Natural killer cell (primary cell): ENCODE measurements around the gene ATF7IP2. TPM values are rescaled to one million over a fixed set of nuclear protein-coding genes. Genes with fewer than 3 reads are reported as not detected.

Experiments
- ATAC-seq, 3 donors: fragments of 150-1000 bp in 2 of 3; fragments of 200-7000 bp in 1 of 3; cut with Tn5 transposase; 1 replicate in 1 of 3; 2 replicates in 2 of 3; pipeline ENCODE4 v1.10.0; 2021; ENCODE audit warnings: mild to moderate bottlenecking in 2 of 3, moderate library complexity in 2 of 3
- DNase-seq, 2 donors: peaks; one replicate each; pipeline versions ENCODE4 v3.0.0 to v3.0.0-alpha.2; 2013 to 2021; ENCODE audit warnings: mixed read lengths in 1 of 2
- H3K27ac ChIP-seq: one replicate; pipeline ENCODE4 v1.5.1; 2013; ENCODE audit warnings: mild to moderate bottlenecking, low read length
- H3K27me3 ChIP-seq: one replicate; pipeline ENCODE4 v1.6.1; 2013; ENCODE audit warnings: low read length; ENCODE audit not compliant: control insufficient read depth, insufficient read depth
- H3K36me3 ChIP-seq: one replicate; pipeline ENCODE4 v1.6.1; 2013; ENCODE audit warnings: low read length; ENCODE audit not compliant: control insufficient read depth, insufficient read depth
- H3K4me1 ChIP-seq: one replicate; pipeline ENCODE4 v1.6.1; 2013; ENCODE audit warnings: low read length; ENCODE audit not compliant: control insufficient read depth, insufficient read depth
- H3K4me3 ChIP-seq: one replicate; pipeline ENCODE4 v1.5.1; 2013; ENCODE audit warnings: low read length
- H3K9me3 ChIP-seq: one replicate; pipeline ENCODE4 v1.6.1; 2013; ENCODE audit warnings: low read length; ENCODE audit not compliant: control insufficient read depth, insufficient read depth
- H3K27ac Mint-ChIP-seq, 2 donors: one replicate each; pipeline ENCODE4 v1.8.0; 2022; ENCODE audit warnings: mild to moderate bottlenecking in 2 of 2, mixed read lengths in 2 of 2, moderate library complexity in 1 of 2
- H3K27me3 Mint-ChIP-seq, 2 donors: one replicate each; pipeline ENCODE4 v1.8.0; 2022; ENCODE audit warnings: low read depth in 2 of 2, mixed read lengths in 2 of 2
- H3K36me3 Mint-ChIP-seq: one replicate; pipeline ENCODE4 v1.8.0; 2022; ENCODE audit warnings: mixed read lengths
- H3K4me1 Mint-ChIP-seq, 2 donors: one replicate each; pipeline ENCODE4 v1.8.0; 2022; ENCODE audit warnings: mixed read lengths in 2 of 2
- H3K4me3 Mint-ChIP-seq: one replicate; pipeline ENCODE4 v1.8.0; 2022; ENCODE audit warnings: mild to moderate bottlenecking, moderate library complexity, mixed read lengths
- H3K9me3 Mint-ChIP-seq, 2 donors: one replicate each; pipeline ENCODE4 v1.8.0; 2022; ENCODE audit warnings: mixed read lengths in 2 of 2
- WGBS: methylation state at CpG from one replicate; pipeline ENCODE4 v1.1.7; 2013; ENCODE audit warnings: missing lambda C conversion rate; ENCODE audit not compliant: insufficient coverage; 5-methylcytosine and 5-hydroxymethylcytosine counted together
- intact Hi-C: fragments of 100-400 bp; cut with micrococcal nuclease; formaldehyde crosslinking; loops from one replicate; pipeline ENCODE4 v1.14.2; 2022
- total RNA-seq, 4 donors: library from RNA; stranded (reverse); fragments of 120-200 nt in 1 of 4; gene quantifications; one replicate each; pipeline versions ENCODE4 v1.2.3 to v1.2.4, GENCODE V29; 2013 to 2022
- TF ChIP-seq, protein P1 (sequence below): fragments of 200-600 bp; IDR thresholded peaks from one replicate; pipeline ENCODE4 v1.8.0; 2022; ENCODE audit warnings: antibody characterized with exemption

The ATF7IP2 gene
- total RNA-seq, 3 donors from 2014 or later (not counting 1 experiment from before 2014, with no cell fraction given): 41.7 to 53.5 (median 43.8) TPM

DNA sequence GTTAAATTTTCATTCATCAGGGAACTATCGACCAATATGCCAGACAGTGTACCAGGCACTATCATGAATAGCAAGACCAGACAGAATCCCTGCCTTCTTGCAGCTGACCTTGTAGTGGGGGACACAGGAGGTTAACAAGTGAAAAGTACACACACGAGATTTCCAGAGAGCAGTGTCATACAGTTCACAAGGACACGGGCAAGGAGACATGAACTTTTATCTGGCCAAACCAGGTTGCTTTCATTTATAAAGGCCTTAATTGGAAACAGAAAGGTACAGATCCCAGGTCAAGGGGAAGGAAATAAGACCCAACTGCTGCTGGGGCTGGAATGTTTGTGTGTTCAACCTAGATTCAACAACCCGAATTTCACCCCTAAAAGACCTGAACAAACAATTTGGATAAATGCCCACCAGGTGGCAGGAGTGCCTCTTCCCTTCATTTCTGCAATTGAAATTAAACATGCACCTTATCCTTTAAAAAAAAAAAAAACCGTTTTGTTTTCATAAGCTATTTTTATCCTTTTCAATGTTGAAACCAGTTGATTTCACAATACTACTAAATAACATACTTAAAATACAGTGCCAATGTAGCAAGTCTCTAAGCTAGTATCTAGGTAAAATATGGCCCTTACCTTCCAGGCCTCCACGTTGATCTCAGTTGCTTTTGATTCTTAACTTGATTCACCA is 128.7 kb downstream of the ATF7IP2 start:
- intact Hi-C loops: loop anchor here (1.0 kb wide), 1 partner anchor 223 kb away; no protein-coding TSS in a partner anchor
- Histone ChIP-seq H3K36me3 (no peaks in the 10 kb centered on the region), H3K4me1 (no peaks in the 10 kb centered on the region), H3K4me3 (no peak overlapping the region), H3K27me3 (peaks cover 2% of the 10 kb centered on the region), H3K9me3 (no peaks in the 10 kb centered on the region), H3K27ac (no peak overlapping the region)
- Mint-ChIP-seq H3K9me3 (no peaks in the 10 kb centered on the region), H3K4me1 (no peaks in the 10 kb centered on the region), H3K4me3 (no peak overlapping the region), H3K36me3 (no peaks in the 10 kb centered on the region), H3K27me3 (no peaks in the 10 kb centered on the region), H3K27ac (no peak overlapping the region)
- 44% methylated on average over 6 of the region's 6 CpGs for WGBS
- TF ChIP-seq, protein P1, sequence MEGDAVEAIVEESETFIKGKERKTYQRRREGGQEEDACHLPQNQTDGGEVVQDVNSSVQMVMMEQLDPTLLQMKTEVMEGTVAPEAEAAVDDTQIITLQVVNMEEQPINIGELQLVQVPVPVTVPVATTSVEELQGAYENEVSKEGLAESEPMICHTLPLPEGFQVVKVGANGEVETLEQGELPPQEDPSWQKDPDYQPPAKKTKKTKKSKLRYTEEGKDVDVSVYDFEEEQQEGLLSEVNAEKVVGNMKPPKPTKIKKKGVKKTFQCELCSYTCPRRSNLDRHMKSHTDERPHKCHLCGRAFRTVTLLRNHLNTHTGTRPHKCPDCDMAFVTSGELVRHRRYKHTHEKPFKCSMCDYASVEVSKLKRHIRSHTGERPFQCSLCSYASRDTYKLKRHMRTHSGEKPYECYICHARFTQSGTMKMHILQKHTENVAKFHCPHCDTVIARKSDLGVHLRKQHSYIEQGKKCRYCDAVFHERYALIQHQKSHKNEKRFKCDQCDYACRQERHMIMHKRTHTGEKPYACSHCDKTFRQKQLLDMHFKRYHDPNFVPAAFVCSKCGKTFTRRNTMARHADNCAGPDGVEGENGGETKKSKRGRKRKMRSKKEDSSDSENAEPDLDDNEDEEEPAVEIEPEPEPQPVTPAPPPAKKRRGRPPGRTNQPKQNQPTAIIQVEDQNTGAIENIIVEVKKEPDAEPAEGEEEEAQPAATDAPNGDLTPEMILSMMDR: peak; percentile 60
- peak; percentile 21 to 75 for DNase-seq
- ATAC-seq: peak; percentile 41 to 53 (median 41)

DNA sequence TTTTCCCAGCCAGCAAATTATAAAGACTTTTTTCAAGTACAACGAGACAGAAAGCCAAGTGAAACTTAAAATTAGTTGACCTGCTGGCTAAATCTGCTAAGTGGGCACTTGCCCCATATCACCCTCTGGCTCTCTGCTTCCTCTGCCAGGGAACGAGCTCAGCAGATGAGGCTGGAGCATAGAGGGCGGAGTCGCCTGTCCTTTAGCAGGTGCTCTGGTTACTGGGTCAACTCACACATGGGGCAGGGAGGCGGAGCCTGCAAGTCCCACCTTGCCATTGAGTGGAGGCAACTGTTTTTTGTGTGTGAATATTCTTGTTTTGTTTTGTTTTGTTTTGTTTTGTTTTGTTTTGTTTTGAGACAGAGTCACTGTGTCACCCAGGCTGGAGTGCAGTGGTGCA is 132.0 kb downstream of the ATF7IP2 start:
- no peak for ATAC-seq
- no peaks in the 10 kb centered on the region for H3K9me3 Mint-ChIP-seq
- TF ChIP-seq, protein P1: no peak

GRCh38 chr16:10518479-10519041 is 132.7 kb downstream of the ATF7IP2 start:
- H3K27me3 Mint-ChIP-seq: peaks cover 6 to 8% of the 10 kb centered on the region in 2 donors
- no peak overlapping the region for H3K27ac Mint-ChIP-seq
- no peak overlapping the region for H3K27ac ChIP-seq
- H3K4me1 Mint-ChIP-seq: no peaks in the 10 kb centered on the region
- TF ChIP-seq, protein P1: no peak
- H3K4me3 ChIP-seq: no peak overlapping the region
- peaks cover 2% of the 10 kb centered on the region for H3K4me1 ChIP-seq
- peaks cover 2% of the 10 kb centered on the region for H3K27me3 ChIP-seq
- DNase-seq (no peak), ATAC-seq (no peak)
- intact Hi-C loops: no loop called here
- H3K9me3 ChIP-seq: no peaks in the 10 kb centered on the region
- no peaks in the 10 kb centered on the region for H3K36me3 ChIP-seq
- no peaks in the 10 kb centered on the region for H3K9me3 Mint-ChIP-seq
- H3K36me3 Mint-ChIP-seq: no peaks in the 10 kb centered on the region
- WGBS: 87% methylated on average over 7 of the region's 7 CpGs
- H3K4me3 Mint-ChIP-seq: no peak overlapping the region

More for the DNA sequence above, 132.0 kb downstream of the ATF7IP2 start:
- H3K27ac Mint-ChIP-seq: no peak overlapping the region
- Histone ChIP-seq H3K36me3 (no peaks in the 10 kb centered on the region), H3K4me3 (no peak overlapping the region), H3K27me3 (peaks cover 2% of the 10 kb centered on the region), H3K4me1 (peaks cover 2% of the 10 kb centered on the region), H3K9me3 (no peaks in the 10 kb centered on the region), H3K27ac (no peak overlapping the region)
- intact Hi-C loops: no loop called here
- H3K27me3 Mint-ChIP-seq: peaks cover 6 to 8% of the 10 kb centered on the region in 2 donors
- 88% methylated on average over 5 of the region's 5 CpGs for WGBS
- no peaks in the 10 kb centered on the region for H3K36me3 Mint-ChIP-seq
- no peaks in the 10 kb centered on the region for H3K4me1 Mint-ChIP-seq
- no peak for DNase-seq
- H3K4me3 Mint-ChIP-seq: no peak overlapping the region
